ENCODE data around the gene CDK19.

CDK19 gene

GRCh38 chr6:110671447-110671846 is 143.8 kb downstream of the CDK19 start:
- no peak for DNase-seq (ENCODE audit: low read depth, low spot score)
- H3K27ac ChIP-seq: no peak overlapping the region

GRCh38 chr6:110665600-110665999 is 149.7 kb downstream of the CDK19 start:
- peak overlapping the region; percentile 39 for H3K27ac ChIP-seq
- DNase-seq (ENCODE audit: low read depth, low spot score): no peak

- peak overlapping the region; percentile 39 for H3K27ac ChIP-seq
- DNase-seq (ENCODE audit: low read depth, low spot score): no peak
These were observed 150.3 kb downstream of the CDK19 start for GRCh38 chr6:110664933-110665332.

GRCh38 chr6:110662490-110663211 is 152.6 kb downstream of the CDK19 start:
- peak overlapping the region; percentile 67 for H3K27ac ChIP-seq
- DNase-seq (ENCODE audit: low read depth, low spot score): no peak

- H3K27ac ChIP-seq: peak overlapping the region; percentile 67
- no peak for DNase-seq (ENCODE audit: low read depth, low spot score)
These were observed 153.9 kb downstream of the CDK19 start for GRCh38 chr6:110661414-110661813.

- no peak for DNase-seq (ENCODE audit: low read depth, low spot score)
- H3K27ac ChIP-seq: no peak overlapping the region
These were observed 155.1 kb downstream of the CDK19 start for GRCh38 chr6:110660066-110660655.

- H3K27ac ChIP-seq: no peak overlapping the region
- no peak for DNase-seq (ENCODE audit: low read depth, low spot score)
These were observed 156.5 kb downstream of the CDK19 start for GRCh38 chr6:110658631-110659211.

- peak; percentile 69 for DNase-seq (ENCODE audit: low read depth, low spot score)
- H3K27ac ChIP-seq: peak overlapping the region; percentile 52
These were observed 158.8 kb downstream of the CDK19 start for GRCh38 chr6:110656492-110656891.

GRCh38 chr6:110655821-110656220 is 159.4 kb downstream of the CDK19 start:
- no peak for DNase-seq (ENCODE audit: low read depth, low spot score)
- H3K27ac ChIP-seq: peak overlapping the region; percentile 52

- peak; percentile 14 for DNase-seq (ENCODE audit: low read depth, low spot score)
These were observed 161.0 kb downstream of the CDK19 start for GRCh38 chr6:110654096-110654820.

GRCh38 chr6:110653381-110653780 is 161.9 kb downstream of the CDK19 start:
- no peak for DNase-seq (ENCODE audit: low read depth, low spot score)

More at GRCh38 chr6:110654096-110654820, 161.0 kb downstream of the CDK19 start:
- H3K27ac ChIP-seq: peak overlapping the region; percentile 54

GRCh38 chr6:110652520-110652919 is 162.7 kb downstream of the CDK19 start:
- H3K27ac ChIP-seq: no peak overlapping the region
- no peak for DNase-seq (ENCODE audit: low read depth, low spot score)

More at GRCh38 chr6:110653381-110653780, 161.9 kb downstream of the CDK19 start:
- H3K27ac ChIP-seq: no peak overlapping the region

- DNase-seq (ENCODE audit: low read depth, low spot score): no peak
- H3K27ac ChIP-seq: no peak overlapping the region
These were observed 164.5 kb downstream of the CDK19 start for GRCh38 chr6:110650755-110651154.

GRCh38 chr6:110649704-110650103 is 165.6 kb downstream of the CDK19 start:
- no peak overlapping the region for H3K27ac ChIP-seq
- no peak for DNase-seq (ENCODE audit: low read depth, low spot score)

- DNase-seq (ENCODE audit: low read depth, low spot score): no peak
These were observed 168.0 kb downstream of the CDK19 start for GRCh38 chr6:110646951-110647910.

GRCh38 chr6:110646419-110646698 is 168.9 kb downstream of the CDK19 start:
- H3K27ac ChIP-seq: no peak overlapping the region
- no peak for DNase-seq (ENCODE audit: low read depth, low spot score)

More at GRCh38 chr6:110646951-110647910, 168.0 kb downstream of the CDK19 start:
- no peak overlapping the region for H3K27ac ChIP-seq

GRCh38 chr6:110645685-110646418 is 169.4 kb downstream of the CDK19 start:
- DNase-seq (ENCODE audit: low read depth, low spot score): no peak
- H3K27ac ChIP-seq: no peak overlapping the region

- no peak for DNase-seq (ENCODE audit: low read depth, low spot score)
These were observed 172.1 kb downstream of the CDK19 start for GRCh38 chr6:110643175-110643574.

GRCh38 chr6:110642711-110643110 is 172.6 kb downstream of the CDK19 start:
- no peak overlapping the region for H3K27ac ChIP-seq
- DNase-seq (ENCODE audit: low read depth, low spot score): no peak

More at GRCh38 chr6:110643175-110643574, 172.1 kb downstream of the CDK19 start:
- no peak overlapping the region for H3K27ac ChIP-seq
